SW480 (cell line): ENCODE measurements around the gene CAB39L.

Source experiments
- DNase-seq: peaks from one replicate; pipeline ENCODE4 v3.0.0-alpha.2; 2016; ENCODE audit warnings: low spot score

The CAB39L gene

GRCh38 chr13:49400755-49401659 lies 42.9 kb downstream of the CAB39L start:
- DNase-seq, result peak; percentile 74

GRCh38 chr13:49399801-49400472 lies 43.9 kb downstream of the CAB39L start:
- DNase-seq, result peak; percentile 29

- no peak for DNase-seq
These were observed 47.9 kb downstream of the CAB39L start for GRCh38 chr13:49395878-49396380.

GRCh38 chr13:49395451-49395865 lies 48.4 kb downstream of the CAB39L start:
- no peak for DNase-seq

GRCh38 chr13:49388091-49388635 lies 55.7 kb downstream of the CAB39L start:
- no peak for DNase-seq

GRCh38 chr13:49386664-49387063 lies 57.2 kb downstream of the CAB39L start:
- no peak for DNase-seq

- DNase-seq, result no peak
These were observed 67.7 kb downstream of the CAB39L start for GRCh38 chr13:49376121-49376520.

- peak; percentile 47 for DNase-seq
These were observed 69.1 kb downstream of the CAB39L start for GRCh38 chr13:49374585-49375290.

GRCh38 chr13:49373716-49374115 lies 70.1 kb downstream of the CAB39L start:
- DNase-seq, result no peak

- DNase-seq, result peak; percentile 99
These were observed 71.8 kb downstream of the CAB39L start for GRCh38 chr13:49371943-49372613.

- DNase-seq, result no peak
These were observed 73.5 kb downstream of the CAB39L start for GRCh38 chr13:49370371-49370770.

GRCh38 chr13:49369866-49370265 lies 74.0 kb downstream of the CAB39L start:
- no peak for DNase-seq

- DNase-seq, result no peak
These were observed 75.2 kb downstream of the CAB39L start for GRCh38 chr13:49368688-49369087.

- no peak for DNase-seq
These were observed 76.0 kb downstream of the CAB39L start for GRCh38 chr13:49367640-49368422.

GRCh38 chr13:49366841-49367240 lies 77.0 kb downstream of the CAB39L start:
- no peak for DNase-seq

- no peak for DNase-seq
These were observed 86.2 kb downstream of the CAB39L start for GRCh38 chr13:49357694-49358093.

GRCh38 chr13:49356223-49356622 lies 87.6 kb downstream of the CAB39L start:
- DNase-seq, result no peak

- DNase-seq, result no peak
These were observed 89.1 kb downstream of the CAB39L start for GRCh38 chr13:49354719-49355118.

GRCh38 chr13:49353908-49354307 lies 90.0 kb downstream of the CAB39L start:
- no peak for DNase-seq

GRCh38 chr13:49351871-49352270 lies 92.0 kb downstream of the CAB39L start:
- no peak for DNase-seq

- DNase-seq, result peak; percentile 37
These were observed 95.1 kb downstream of the CAB39L start for GRCh38 chr13:49348751-49349150.
